HG03280 (cell line): ENCODE measurements around the gene GRK5.
"Not testable (repeated sequence)": the region's sequence is repeated elsewhere in the genome, so short reads cannot be mapped to it uniquely, and the experiment has no call there.

ENCODE experiments used
- ATAC-seq: cut with Tn5 transposase; IDR thresholded peaks from one replicate; pipeline ENCODE4 v1.9.1; 2021; ENCODE audit warnings: mild to moderate bottlenecking, moderate library complexity; ENCODE audit not compliant: unreplicated experiment

The GRK5 gene

DNA sequence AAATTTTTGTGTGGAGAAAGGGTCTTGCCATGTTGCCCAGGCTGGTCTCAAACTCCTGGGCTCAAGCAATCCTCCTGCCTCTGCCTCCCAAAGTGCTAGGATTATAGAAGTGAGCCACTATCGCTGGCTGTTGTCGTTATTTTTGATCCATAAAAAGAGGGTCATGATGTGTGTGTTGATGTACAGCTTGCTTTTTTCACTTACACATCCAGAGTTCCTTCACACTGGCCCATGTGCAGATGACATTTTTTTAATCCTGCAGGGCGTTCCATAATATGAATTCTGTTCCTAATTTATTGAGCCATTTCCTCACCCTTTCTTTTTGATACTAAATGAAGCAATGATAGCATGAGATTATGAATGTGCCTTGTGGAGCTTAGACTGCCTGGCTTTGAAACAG lies 40.8 kb downstream of the GRK5 start:
- no peak for ATAC-seq

DNA sequence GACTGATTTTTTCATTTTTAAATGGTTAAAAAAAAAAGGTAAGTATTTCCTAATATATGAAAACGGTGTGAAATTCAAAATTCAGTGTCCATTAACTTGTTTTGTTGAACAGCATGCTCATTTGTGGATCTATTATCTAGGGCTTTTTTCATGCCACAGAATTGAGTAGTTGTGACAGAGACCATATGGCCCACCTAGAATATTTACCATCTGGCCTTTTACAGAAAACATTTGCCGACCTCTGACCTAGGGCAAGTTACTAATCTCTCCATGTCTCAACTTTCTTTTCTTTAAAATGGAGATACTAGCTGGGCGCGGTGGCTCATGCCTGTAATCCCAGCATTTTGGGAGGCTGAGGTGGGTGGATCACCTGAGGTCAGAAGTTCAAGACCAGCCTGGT lies 41.3 kb downstream of the GRK5 start:
- ATAC-seq, result no peak

GRCh38 chr10:119250641-119251314 lies 43.4 kb downstream of the GRK5 start:
- ATAC-seq, result no peak

GRCh38 chr10:119251315-119251708 lies 43.9 kb downstream of the GRK5 start:
- ATAC-seq, result no peak

GRCh38 chr10:119252051-119252465 lies 44.7 kb downstream of the GRK5 start:
- ATAC-seq, result no peak

GRCh38 chr10:119252470-119253151 lies 45.2 kb downstream of the GRK5 start:
- ATAC-seq, result no peak

GRCh38 chr10:119253433-119254174 lies 46.2 kb downstream of the GRK5 start:
- no peak for ATAC-seq

GRCh38 chr10:119254335-119254734 lies 47.0 kb downstream of the GRK5 start:
- no peak for ATAC-seq

- ATAC-seq, result no peak
Measured at GRCh38 chr10:119256030-119256429, 48.7 kb downstream of the GRK5 start.

- ATAC-seq, result no peak
Measured at GRCh38 chr10:119256897-119257296, 49.5 kb downstream of the GRK5 start.

GRCh38 chr10:119257899-119258419 lies 50.6 kb downstream of the GRK5 start:
- ATAC-seq, result no peak

- ATAC-seq, result no peak
Measured at GRCh38 chr10:119259345-119259744, 52.0 kb downstream of the GRK5 start.

DNA sequence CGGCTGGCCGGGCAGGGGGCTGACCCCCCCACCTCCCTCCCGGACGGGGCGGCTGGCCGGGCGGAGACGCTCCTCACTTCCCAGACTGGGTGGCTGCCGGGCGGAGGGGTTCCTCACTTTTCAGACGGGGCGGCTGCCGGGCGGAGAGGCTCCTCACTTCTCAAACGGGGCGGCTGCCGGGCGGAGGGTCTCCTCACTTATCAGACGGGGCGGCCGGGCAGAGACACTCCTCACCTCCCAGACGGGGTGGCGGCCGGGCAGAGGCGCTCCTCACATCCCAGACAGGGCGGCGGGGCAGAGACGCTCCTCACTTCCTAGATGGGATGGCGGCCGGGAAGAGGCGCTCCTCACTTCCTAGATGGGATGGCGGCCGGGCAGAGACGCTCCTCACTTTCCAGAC lies 53.6 kb downstream of the GRK5 start:
- not testable (repeated sequence) for ATAC-seq

- ATAC-seq, result no peak
Measured at GRCh38 chr10:119263951-119264617, 56.7 kb downstream of the GRK5 start.

GRCh38 chr10:119265691-119266090 lies 58.3 kb downstream of the GRK5 start:
- no peak for ATAC-seq

GRCh38 chr10:119267384-119267783 lies 60.0 kb downstream of the GRK5 start:
- no peak for ATAC-seq

DNA sequence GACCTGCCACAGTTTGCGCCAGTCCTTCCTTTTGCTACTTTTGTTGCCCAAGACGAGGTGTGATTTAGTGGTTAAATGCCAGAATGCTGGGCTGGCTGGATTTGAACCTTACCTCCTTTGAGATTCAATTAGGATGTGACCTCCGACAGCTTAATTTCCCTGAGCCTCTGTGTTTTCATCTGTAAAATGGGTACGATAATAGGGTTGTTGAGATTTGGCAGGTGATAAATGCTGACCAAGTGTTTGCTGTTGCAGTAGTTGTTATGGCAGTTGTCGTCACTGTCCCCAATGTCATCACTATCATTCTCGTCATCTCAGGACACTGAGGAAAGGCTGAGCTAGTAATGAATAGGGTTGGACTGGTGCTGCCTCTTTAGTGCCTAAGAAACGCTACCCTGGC lies 61.1 kb downstream of the GRK5 start:
- no peak for ATAC-seq

DNA sequence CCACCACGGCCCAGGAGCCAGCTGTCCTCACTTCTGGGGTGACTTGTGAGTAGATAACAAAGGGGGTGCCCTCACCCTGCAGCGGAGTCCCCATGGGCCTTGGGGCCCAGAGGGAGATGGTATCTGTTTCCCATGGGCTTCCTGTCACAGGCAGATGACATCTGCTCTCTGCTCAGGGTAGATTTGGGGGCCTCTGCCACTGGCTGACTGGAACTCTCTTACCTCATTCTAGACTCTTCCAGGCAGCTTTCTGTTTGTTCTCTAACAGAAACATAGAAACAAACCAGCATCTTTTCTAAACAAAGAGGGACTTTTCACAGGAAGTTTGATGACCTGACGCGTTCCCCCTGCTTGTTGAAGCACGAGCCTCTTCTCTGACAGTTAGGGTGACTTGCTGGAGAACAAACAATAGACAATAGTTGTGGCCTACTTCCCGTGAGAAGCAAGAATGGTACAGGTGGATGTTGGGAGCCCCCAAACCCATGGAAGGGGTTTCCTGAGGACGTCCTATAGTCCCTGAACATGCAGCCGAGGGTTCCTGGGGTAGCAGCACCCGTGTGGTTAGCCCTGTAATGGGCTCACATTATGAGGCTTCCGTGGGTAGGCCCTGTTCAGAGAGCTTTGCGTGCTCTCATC lies 61.6 kb downstream of the GRK5 start:
- peak; percentile 73 for ATAC-seq

GRCh38 chr10:119269737-119270136 lies 62.4 kb downstream of the GRK5 start:
- ATAC-seq, result no peak

- peak; percentile 57 for ATAC-seq
Measured at GRCh38 chr10:119270762-119271366, 63.5 kb downstream of the GRK5 start.
